ENCODE results near the gene PEX26.

- TF ChIP-seq CTCF (IDR thresholded peaks at IDR 0.05) (no peak), POLR2A (IDR thresholded peaks at IDR 0.05) (no peak)
These were observed 4.3 kb upstream of the PEX26 start for GRCh38 chr22:18073467-18073866.
